Activated naive CD4-positive, alpha-beta T cell (primary cell): Measurements from ENCODE around the gene SEPHS2.

Experiments
- DNase-seq, 4 experiments: peaks; one replicate each; lab custom pipeline; 2025; lab: John Stamatoyannopoulos, UW

The SEPHS2 gene

GRCh38 chr16:30429678-30430427, 15.8 kb downstream of the SEPHS2 start, which contains the start of gene DCTPP1:
Gene DCTPP1 (minus strand): TSS chr16:30430030. CDS start chr16:30429980, 50 bp downstream.
- DNase-seq: peak; percentile 75 to 98 (median 92)

GRCh38 chr16:30429418-30429677, 16.3 kb downstream of the SEPHS2 start:
- DNase-seq: no peak

- no peak for DNase-seq
These were observed 17.6 kb downstream of the SEPHS2 start for GRCh38 chr16:30428055-30428454.

GRCh38 chr16:30421010-30421409, 24.7 kb downstream of the SEPHS2 start:
- DNase-seq: no peak

GRCh38 chr16:30418350-30419181, 27.1 kb downstream of the SEPHS2 start:
- DNase-seq: peak in 1 of 4 experiments; percentile 39

GRCh38 chr16:30417529-30418349, 27.9 kb downstream of the SEPHS2 start:
- peak; percentile 44 to 87 (median 72) for DNase-seq

- DNase-seq: no peak
These were observed 28.8 kb downstream of the SEPHS2 start for GRCh38 chr16:30416624-30417528.

- DNase-seq: no peak
These were observed 29.5 kb downstream of the SEPHS2 start for GRCh38 chr16:30416047-30416603.

- DNase-seq: no peak
These were observed 31.5 kb downstream of the SEPHS2 start for GRCh38 chr16:30414159-30414558.

GRCh38 chr16:30413112-30413806, 32.4 kb downstream of the SEPHS2 start:
- DNase-seq: no peak

GRCh38 chr16:30409125-30410060, 36.3 kb downstream of the SEPHS2 start:
- DNase-seq: peak; percentile 79 to 94 (median 93)

GRCh38 chr16:30407804-30408534, 37.7 kb downstream of the SEPHS2 start:
- no peak for DNase-seq

GRCh38 chr16:30407102-30407803, 38.4 kb downstream of the SEPHS2 start, which contains the start of gene ZNF771:
Gene ZNF771 (plus strand): TSS chr16:30407606. CDS start chr16:30408054, 448 bp downstream.
- peak; percentile 72 to 85 (median 74) for DNase-seq

GRCh38 chr16:30406795-30407101, 38.9 kb downstream of the SEPHS2 start:
- no peak for DNase-seq

- DNase-seq: no peak
These were observed 43.8 kb downstream of the SEPHS2 start for GRCh38 chr16:30401768-30402425.

- DNase-seq: no peak
These were observed 46.1 kb downstream of the SEPHS2 start for GRCh38 chr16:30399435-30400186.
